Measurements from ENCODE around the gene TEPSIN. TPM values are rescaled to one million over a fixed set of nuclear protein-coding genes. Genes with fewer than 3 reads are reported as not detected.

TEPSIN gene
- total RNA-seq, 1 experiment from 2014 or later = 11.1 TPM

DNA sequence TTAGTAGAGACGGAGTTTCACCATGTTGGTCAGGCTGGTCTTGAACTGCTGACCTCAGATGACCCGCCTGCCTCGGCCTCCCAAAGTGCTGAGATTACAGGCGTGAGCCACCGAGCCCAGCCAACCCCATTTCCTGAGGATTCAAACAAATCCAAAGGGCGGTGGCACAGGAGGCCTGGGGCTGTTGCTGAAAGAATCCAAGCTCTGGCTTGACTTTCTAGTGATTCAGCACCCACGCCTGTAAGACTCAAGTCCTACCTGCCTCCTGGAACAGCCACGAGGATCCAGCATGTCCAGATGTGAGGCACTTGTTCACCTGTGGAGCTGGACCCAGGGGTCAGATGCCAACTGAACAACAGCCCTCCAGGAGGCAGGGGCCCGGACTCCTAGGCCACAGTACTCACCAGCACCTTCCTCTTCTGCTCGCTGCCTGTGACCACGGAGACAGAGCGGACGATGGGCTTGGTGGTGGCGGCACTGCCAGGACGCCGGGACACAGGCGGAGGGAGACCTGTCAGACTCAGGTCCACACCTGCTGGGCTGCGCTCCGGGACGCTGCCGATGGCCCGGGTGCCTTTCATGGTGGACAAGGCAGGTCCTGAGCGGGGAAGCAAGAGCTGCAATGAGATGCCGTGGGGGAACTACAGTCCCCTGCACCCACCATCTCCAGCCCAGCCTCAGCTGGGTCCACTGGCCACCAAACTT is 19.2 kb downstream of the TEPSIN start:
- DNase-seq (ENCODE audit: low read depth) = no peak

DNA sequence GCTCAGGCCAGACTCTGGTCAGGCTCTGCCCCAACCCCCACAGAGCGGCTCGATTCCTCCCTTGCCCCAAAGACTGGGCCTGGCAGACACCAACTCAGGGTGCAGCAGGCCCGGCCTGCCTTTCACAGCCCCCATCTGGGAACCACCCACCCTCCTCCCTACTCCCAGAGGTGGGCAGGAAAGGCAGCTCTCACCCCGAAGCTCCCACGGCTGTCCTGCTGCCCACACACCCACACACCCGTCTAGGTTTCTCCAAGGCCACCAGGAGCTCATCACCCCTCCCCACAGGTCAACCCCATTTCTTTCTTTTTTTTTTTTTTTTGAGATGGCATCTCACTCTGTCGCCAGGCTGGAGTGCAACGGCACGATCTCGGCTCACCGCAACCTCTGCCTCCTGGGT is 19.9 kb downstream of the TEPSIN start:
- no peak for DNase-seq (ENCODE audit: low read depth)

DNA sequence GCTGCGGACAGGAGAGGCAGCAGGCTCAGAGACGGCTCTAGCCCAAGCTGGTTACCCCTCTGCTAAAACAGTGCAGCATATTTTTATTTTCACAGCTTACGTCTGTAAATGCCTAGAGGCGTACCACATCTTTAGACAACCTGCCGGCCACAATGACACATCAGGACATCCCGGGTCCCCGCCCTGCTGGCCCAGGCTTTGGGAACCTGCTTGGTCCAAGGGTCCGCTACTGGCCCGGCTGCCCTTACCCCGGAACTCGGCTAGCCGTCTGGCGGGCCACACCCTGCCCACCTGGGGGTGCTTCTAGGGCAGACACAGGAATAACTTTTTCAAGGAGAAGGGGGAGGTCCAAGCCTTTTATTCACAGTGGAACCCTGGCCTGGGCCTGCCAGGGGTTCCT is 20.4 kb downstream of the TEPSIN start:
- DNase-seq (ENCODE audit: low read depth) = no peak

- DNase-seq (ENCODE audit: low read depth) = no peak
Observed at GRCh38 chr17:81217491-81217890, 21.4 kb downstream of the TEPSIN start.

GRCh38 chr17:81213978-81214377 is 24.9 kb downstream of the TEPSIN start:
- DNase-seq (ENCODE audit: low read depth) = no peak

DNA sequence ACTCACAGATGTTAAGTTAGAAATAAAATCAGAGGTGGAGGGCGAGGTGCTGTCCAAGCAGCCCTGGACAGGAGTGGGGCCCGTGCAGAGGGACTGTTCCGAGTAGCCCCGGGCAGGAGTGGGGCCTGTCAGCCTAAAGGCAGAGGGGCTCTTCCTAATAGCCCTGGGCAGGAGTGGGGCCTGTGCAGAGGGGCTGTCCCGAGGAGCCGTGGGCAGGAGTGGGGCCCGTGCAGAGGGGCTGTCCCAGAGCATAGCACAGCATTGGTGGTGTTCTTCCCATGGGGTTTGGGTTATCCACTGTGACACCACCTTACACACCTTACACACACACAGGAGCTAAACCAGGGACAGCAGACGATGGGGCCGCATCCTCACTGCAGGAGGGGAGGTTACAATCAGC is 26.5 kb downstream of the TEPSIN start:
- DNase-seq (ENCODE audit: low read depth) = no peak

- no peak for DNase-seq (ENCODE audit: low read depth)
Observed at GRCh38 chr17:81210868-81211267, 28.0 kb downstream of the TEPSIN start.

GRCh38 chr17:81210466-81210865 is 28.4 kb downstream of the TEPSIN start:
- DNase-seq (ENCODE audit: low read depth) = no peak

DNA sequence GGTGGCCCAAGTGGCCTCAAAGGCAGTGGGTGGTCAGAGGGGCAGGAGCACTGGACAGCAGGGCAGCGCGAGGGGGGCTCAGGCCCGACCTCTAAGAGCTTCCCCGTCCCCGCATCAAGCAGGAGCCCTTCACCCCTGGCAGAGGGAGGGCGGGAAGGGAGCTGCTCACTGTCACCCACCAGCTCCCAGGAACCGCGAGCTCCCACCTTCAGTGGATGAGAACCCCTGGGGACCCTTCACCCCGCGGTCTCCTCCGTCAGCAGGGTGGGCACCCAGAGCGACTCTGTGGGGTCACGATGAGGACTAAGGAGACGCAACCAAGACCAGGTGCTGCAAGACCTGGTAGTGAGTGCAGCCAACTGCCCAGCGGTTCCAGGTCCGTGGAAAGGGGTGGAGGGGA is 29.7 kb downstream of the TEPSIN start:
- DNase-seq (ENCODE audit: low read depth) = no peak

DNA sequence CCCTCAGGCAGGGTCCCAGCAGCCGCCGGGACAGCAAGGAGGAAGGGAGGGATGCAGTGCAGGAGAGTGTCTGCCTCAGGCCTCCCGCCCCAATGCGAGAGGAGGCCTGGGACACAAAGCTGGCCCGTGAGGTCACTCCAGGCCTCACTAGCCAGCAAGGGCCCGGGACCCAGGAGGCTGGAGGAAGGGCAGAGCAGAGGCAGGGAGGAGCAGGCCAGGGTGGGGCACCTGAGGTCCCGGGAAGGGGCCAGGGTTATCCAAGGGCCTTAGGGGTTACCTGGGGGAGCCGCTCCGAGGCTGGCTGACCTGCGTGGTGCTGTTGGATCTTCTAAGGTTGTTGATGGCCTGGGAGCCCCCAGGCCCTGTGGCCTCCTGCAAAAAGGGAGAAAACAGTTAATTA is 30.2 kb downstream of the TEPSIN start:
- DNase-seq (ENCODE audit: low read depth) = no peak

GRCh38 chr17:81207610-81208581 is 31.0 kb downstream of the TEPSIN start:
- DNase-seq (ENCODE audit: low read depth) = no peak

GRCh38 chr17:81206657-81207056 is 32.2 kb downstream of the TEPSIN start:
- DNase-seq (ENCODE audit: low read depth) = no peak

- no peak for DNase-seq (ENCODE audit: low read depth)
Observed at GRCh38 chr17:81206166-81206565, 32.7 kb downstream of the TEPSIN start.

GRCh38 chr17:81204578-81204977 is 34.3 kb downstream of the TEPSIN start:
- no peak for DNase-seq (ENCODE audit: low read depth)

GRCh38 chr17:81203136-81203535 is 35.7 kb downstream of the TEPSIN start:
- no peak for DNase-seq (ENCODE audit: low read depth)

- no peak for DNase-seq (ENCODE audit: low read depth)
Observed at GRCh38 chr17:81202318-81202717, 36.5 kb downstream of the TEPSIN start.

GRCh38 chr17:81200695-81201580 is 37.9 kb downstream of the TEPSIN start:
- peak; percentile 50 for DNase-seq (ENCODE audit: low read depth)

GRCh38 chr17:81200201-81200600 is 38.7 kb downstream of the TEPSIN start:
- no peak for DNase-seq (ENCODE audit: low read depth)

- DNase-seq (ENCODE audit: low read depth) = no peak
Observed at GRCh38 chr17:81199482-81199830, 39.4 kb downstream of the TEPSIN start.

- no peak for DNase-seq (ENCODE audit: low read depth)
Observed at GRCh38 chr17:81198826-81199481, 39.9 kb downstream of the TEPSIN start.

DNA sequence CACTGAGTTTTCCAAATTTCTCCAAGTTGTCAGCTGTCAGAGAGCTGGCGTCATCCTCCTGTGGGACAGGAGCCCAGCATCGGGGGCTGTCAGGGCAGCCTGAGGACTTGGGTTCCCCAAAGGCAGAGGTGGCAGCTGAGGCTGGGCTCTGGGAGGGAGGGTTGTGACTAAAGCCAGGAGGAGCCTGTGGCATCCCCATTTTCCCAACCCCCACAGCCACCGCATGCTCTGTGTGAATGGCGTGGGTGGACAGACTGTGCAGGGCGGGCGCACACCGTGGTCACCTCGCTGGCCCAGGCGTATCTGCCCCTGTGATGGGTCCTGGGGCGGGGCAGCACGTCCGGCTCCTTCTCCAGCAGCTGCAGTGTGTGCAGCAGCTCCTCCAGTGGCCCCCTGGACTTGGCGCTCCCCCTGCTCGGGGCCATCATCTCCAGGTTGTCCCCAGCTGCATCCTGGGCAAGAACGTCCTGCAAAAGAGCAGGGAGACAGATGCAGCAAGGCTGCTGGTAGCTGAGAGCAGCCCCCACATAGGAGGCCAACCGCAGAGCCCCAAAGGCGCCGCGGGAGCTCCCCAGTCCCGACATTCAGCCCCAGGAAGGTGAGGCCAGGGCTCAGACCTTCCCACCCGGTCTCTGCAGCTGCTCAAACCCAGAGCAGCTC is 40.9 kb downstream of the TEPSIN start:
- DNase-seq (ENCODE audit: low read depth) = no peak
